ENCODE data around the gene DDN. TPM values are rescaled to one million over a fixed set of nuclear protein-coding genes. Genes with fewer than 3 reads are reported as not detected.

Gene DDN
- total RNA-seq, 1 experiment from 2014 or later = 0.13 TPM

DNA sequence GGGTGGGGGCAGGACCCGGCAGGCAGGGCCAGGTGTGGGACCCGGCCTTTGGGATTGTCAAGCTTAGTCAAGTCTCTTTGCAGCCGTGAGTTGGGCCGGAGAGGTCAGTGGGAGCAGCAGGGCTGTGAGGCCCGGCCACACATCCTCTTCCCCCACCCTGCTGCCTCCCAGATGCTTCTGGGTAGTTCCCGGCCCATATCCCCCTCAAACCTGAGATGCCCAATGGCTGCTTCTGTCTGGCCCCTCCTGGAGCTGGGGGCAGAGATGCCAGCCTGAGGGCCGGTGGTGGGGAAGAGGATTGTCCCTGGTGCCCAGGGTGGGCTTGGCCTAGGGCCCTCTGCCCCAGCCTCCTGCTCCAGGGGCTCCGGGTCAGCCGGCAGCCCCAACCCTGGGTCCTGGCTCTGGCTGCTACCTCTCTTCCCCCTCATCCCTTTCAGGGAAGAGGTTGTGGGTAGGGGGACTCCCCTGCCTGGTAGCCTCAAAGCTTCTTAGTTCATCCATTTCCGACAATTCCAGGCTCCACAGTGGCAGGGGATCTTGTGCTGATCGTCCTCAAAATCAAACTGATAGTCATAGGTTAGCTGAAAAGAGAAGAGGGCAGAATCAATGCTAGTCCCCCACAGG is 22.2 kb upstream of the DDN start:
- H3K36me3 ChIP-seq = peaks cover 43% of the 10 kb centered on the region
- no peak overlapping the region for H3K4me3 ChIP-seq
- DNase-seq = no peak
- H3K27me3 ChIP-seq = no peaks in the 10 kb centered on the region
- H3K9me3 ChIP-seq = no peaks in the 10 kb centered on the region

DNA sequence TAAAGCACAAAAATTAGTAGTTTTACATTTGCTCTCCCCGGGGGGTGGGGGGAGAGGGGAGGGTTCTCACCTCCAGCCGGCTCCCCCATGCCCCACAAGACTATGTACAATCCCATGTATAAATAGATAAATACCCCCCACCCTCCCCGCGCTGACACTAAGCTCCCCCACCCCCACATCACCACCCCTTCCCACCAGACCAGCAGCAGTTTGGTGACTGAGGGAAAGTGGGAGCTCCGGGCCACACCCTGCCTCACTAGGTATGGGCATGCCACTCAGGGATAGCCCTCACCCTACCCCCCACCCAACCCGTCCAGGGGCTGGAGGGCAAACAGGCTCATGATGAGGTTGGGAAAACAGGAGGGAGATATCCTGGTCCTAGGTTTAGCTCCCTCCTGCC is 21.3 kb upstream of the DDN start:
- no peaks in the 10 kb centered on the region for H3K27me3 ChIP-seq
- peaks cover 37% of the 10 kb centered on the region for H3K36me3 ChIP-seq
- DNase-seq = no peak
- no peaks in the 10 kb centered on the region for H3K9me3 ChIP-seq
- no peak overlapping the region for H3K4me3 ChIP-seq

DNA sequence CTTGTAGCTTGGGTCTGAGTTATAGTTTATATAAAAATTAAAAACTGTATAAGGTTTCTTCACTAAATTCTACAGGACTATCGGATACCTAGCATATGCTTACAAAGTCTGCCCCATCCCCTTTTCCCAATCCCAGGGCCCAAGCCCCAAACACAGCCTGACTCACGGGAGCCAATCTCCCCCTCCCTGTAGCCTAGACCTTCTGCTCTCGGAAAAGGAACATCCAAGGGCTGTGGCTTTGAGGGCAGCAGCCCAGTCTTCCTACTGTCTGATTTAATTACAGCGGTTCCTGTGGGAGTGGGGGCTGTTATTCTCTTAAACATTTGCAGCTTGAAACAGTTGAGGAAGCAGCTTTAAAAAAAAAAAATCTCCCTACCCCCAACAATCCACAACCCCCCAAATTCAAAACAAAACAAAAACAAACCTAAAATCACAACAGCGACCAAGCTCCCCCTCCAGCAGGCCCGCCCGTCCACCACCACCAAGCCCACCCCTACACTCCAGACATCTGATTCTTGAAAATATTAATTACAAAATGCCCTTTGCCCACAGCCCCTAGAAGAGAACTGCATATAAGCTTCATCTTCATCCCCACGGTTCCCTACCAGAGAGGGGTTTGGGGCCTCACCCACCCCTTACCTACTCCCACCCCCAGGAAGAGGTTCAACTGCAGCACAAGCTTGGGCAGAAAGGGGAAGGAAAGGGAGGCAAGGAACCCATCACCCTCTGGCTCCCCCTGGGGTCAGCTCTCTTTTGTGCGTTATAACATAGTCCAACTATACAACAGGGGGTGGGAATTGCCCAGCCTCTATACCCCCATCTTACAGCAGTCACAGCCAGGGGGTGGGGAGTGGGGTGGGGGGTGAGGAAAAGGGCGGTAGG is 20.5 kb upstream of the DDN start:
- no peaks in the 10 kb centered on the region for H3K27me3 ChIP-seq
- peak; percentile 37 for DNase-seq
- H3K36me3 ChIP-seq = peaks cover 30% of the 10 kb centered on the region
- no peaks in the 10 kb centered on the region for H3K9me3 ChIP-seq
- H3K4me3 ChIP-seq = no peak overlapping the region

DNA sequence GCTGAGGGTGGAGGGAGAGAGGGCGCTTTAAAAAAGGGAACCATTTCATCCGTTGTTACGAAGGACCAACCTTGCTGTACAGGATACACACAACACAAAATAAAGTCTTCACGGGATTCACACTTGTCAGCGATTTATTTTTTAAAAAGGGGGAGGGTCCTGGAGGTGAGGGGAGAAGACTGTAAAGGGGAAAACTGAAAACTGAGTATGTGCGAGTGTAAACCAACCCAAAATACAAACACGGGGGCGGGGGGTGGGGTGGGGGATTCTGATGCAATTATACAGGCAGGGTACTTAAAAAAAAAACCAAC is 19.9 kb upstream of the DDN start:
- no peaks in the 10 kb centered on the region for H3K9me3 ChIP-seq
- DNase-seq = no peak
- H3K36me3 ChIP-seq = peaks cover 27% of the 10 kb centered on the region
- H3K27me3 ChIP-seq = no peaks in the 10 kb centered on the region
- peak overlapping the region; percentile 88 for H3K4me3 ChIP-seq

DNA sequence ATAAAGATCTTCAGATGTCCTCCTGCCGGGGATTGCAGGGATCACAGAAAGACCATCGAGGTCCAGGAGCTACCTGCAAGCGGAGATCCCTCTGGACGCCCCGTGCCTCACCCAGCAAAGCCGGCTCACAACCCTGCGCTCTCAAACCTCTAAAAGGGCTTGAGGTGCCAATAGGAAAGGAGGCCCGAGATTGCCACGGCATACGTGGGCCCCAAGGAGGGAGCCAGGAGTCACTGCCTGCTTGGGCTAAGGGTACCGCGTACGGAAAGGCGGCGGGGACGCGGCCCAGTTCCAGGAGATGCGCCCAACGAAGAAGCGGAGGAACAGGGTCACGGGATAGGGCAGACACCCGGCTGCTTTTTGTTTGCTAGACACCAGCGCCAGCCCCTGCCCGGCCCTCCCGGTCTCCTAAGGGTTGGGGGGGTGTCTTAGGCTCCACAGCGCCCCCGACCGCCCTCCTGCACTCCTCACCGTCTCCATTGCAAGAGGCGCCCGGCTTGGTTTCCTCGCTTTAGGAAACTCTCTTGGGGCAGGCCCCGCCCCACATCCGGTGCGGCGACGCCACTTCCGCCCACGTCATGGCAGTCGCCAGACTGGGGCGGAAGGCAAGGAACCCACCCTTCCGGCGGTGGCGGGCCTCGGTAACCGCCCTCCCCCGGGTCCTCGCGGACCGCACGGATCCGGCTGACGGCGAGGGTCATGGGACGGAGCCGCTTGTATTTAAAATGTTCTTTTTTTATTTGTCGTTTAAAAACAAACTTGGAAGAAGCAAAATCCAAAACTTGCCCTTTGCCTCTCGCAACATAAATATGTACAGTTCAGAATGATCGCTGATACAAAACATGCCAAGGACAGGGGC is 19.3 kb upstream of the DDN start, which contains the start of gene PRKAG1:
PRKAG1 (minus strand) TSS at position 516 of the 859 bp plus-strand sequence; CDS start at position 480, 36 bp downstream.
- Histone ChIP-seq H3K4me3 (peak within 1 kb of the TSS; percentile 88), H3K9me3 (no peaks in the 10 kb centered on the region), H3K27me3 (no peaks in the 10 kb centered on the region), H3K36me3 (peaks cover 24% of the 10 kb centered on the region)
- DNase-seq = peak; percentile 95

DNA sequence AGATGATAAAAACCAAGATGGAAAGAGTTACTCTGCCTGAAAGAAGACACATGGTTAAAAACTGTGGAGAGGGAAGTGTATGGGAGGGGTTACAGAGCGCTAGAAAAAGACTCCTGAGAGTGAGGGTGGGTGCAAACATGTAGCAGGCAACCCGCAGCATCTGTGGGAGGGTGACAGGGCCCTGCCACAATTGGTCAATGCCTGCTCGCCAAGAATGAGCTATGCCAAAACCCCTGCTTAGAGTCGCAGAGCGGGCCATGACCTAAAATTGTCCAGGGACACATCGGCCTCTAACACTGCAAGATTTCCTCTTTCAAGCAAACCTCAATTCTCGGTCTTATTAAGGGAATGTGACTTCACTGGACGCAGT is 18.7 kb upstream of the DDN start:
- DNase-seq = peak; percentile 50
- Histone ChIP-seq H3K27me3 (no peaks in the 10 kb centered on the region), H3K36me3 (peaks cover 19% of the 10 kb centered on the region), H3K9me3 (no peaks in the 10 kb centered on the region), H3K4me3 (peak overlapping the region; percentile 88)

DNA sequence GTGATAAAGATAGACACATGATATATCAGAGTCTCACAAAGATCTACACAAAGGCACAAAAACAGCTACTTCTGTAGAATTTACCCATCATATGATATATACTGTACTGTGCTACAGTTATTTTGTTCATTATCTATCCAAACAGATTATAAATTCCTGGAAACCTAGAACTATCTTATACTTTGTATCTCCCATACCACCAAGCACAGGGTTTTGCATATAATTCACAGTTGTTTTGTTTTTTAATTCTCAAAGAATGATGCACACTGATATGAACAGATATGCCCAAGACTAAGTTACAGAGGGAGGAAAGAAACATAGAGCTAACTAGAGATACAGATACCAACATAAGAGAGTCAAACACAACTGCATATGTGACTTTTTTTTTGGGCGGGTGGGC is 16.0 kb upstream of the DDN start:
- no peak overlapping the region for H3K4me3 ChIP-seq
- peaks cover 25% of the 10 kb centered on the region for H3K36me3 ChIP-seq
- no peaks in the 10 kb centered on the region for H3K9me3 ChIP-seq
- DNase-seq = no peak
- no peaks in the 10 kb centered on the region for H3K27me3 ChIP-seq

DNA sequence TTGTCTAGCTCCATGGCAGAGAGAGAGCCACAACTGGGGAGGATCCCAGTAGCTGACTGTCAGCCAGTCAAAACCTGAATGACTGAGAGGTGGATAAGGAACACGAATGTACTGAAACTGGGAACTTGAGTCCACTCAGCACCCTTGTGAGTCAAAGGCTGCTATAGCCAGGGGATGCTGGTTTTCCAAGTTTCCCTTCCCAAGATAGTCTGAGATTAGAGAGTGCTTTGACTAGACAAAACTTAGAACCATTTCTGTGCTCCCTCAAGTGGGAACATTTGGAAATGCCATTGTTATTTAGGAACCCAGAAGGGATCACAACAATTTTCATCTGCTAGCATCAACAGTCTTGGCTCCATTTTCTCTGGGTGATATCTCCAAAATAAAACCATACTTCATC is 15.4 kb upstream of the DDN start:
- no peaks in the 10 kb centered on the region for H3K9me3 ChIP-seq
- DNase-seq = no peak
- H3K4me3 ChIP-seq = no peak overlapping the region

DNA sequence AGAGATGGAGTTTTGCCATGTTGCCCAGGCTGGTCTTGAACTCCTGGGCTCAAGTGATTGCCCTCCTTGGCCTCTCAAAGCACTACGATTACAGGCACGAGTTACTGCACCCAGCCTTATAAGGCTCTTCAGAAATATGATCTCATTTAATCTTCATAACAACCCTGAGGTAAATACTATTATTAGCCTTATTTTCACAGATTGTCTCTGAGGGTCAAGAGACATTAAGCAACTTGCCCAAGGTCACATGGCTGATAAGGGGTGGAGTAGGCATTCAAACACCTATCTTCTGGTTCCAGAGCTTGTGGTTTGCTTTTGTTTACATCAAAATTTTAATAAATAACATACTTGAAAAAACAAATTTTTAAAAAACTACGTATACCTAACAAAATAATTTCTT is 14.3 kb upstream of the DDN start:
- Histone ChIP-seq H3K36me3 (peaks cover 30% of the 10 kb centered on the region), H3K27me3 (no peaks in the 10 kb centered on the region), H3K9me3 (no peaks in the 10 kb centered on the region), H3K4me3 (no peak overlapping the region)
- no peak for DNase-seq

More for the DNA sequence above, 15.4 kb upstream of the DDN start:
- peaks cover 29% of the 10 kb centered on the region for H3K36me3 ChIP-seq
- no peaks in the 10 kb centered on the region for H3K27me3 ChIP-seq

DNA sequence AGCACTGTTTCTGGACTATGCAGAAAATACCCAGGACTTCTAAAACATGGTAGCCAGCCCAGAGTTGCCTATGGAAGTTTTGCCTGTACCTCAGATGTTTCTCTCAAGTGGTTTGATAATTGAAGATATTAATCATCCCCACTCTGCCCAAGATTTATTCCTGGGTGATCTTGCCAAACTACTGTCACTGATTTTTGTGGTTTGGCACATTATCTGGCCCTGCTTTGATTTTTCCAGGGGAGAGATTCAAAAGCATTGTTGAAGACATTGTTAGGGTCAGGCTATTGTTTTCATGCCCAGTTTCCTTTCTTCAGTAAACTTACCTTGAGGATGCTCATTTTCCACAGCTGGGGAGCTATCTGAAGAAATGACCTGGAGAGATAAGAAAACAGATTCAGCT is 13.6 kb upstream of the DDN start:
- H3K9me3 ChIP-seq = no peaks in the 10 kb centered on the region
- H3K4me3 ChIP-seq = no peak overlapping the region
- H3K27me3 ChIP-seq = no peaks in the 10 kb centered on the region
- H3K36me3 ChIP-seq = peaks cover 31% of the 10 kb centered on the region
- DNase-seq = no peak

DNA sequence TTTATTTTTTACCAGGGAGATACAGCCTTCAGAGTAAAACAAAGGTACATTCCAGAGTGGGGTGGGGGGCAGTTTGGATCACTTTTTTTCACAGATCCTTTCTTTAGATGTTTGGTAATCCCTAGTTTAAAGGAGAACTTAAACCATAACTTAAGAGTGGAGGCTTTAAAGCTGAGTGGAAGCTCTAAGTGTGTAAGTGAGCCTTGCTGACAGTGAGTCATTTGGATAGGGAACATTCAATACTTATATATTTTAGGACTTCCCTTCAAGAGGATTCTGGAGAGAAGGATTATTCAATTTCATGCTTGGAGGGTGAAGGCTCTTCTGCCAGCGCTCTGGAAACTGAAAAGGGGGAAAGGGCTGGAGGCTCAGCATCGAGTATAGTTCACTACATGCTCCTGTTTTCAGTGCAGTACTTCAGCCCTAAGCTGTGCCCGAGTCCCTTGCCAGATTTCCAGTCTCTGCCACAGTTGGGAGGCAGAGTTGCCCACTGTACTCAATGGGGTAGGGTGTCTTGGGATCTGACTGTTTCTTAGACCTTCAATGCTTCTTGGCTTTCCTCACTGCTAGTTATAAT is 11.0 kb upstream of the DDN start:
- Histone ChIP-seq H3K4me3 (no peak overlapping the region), H3K9me3 (no peaks in the 10 kb centered on the region), H3K27me3 (no peaks in the 10 kb centered on the region), H3K36me3 (peaks cover 35% of the 10 kb centered on the region)
- no peak for DNase-seq

DNA sequence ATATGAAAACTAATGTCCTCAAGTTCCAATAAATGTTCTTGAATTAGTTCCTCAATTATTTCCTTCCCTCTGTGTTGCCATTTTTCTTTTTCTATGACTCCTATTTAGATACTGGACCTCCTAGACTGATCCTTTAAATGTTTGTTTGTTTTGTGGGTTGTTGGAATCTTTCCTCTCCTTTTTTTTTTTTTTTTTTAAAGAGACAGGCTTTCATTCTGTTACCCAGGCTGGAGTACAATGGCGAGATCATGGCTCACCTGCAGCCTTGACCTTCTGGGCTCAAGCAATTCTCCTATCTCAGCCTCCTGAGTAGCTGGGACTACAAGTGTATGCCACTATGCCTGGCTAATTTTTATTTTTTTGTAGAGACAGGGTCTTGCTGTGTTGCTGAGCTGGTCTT is 9.8 kb upstream of the DDN start:
- DNase-seq = no peak
- Histone ChIP-seq H3K36me3 (peaks cover 36% of the 10 kb centered on the region), H3K9me3 (no peaks in the 10 kb centered on the region), H3K4me3 (no peak overlapping the region), H3K27me3 (no peaks in the 10 kb centered on the region)

DNA sequence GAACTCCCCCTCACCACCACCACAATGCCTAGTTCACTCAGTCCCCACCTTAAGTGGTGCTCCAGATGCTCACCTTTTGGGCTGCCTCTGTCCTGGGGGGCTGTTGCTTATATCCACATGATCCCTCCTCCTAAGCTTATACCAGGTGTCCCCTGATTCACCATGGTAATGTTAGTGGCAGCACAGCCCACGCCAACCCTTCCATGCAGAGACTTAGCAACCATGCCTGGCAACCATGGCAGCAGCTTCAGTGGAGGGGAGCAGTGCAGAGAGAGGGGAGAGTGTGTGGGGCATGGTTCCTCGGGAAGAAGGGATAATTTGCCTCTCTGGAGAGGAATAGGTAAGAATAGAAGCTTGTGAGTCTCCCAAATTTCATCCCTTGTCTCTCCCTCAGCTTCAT is 1.2 kb upstream of the DDN start:
- H3K9me3 ChIP-seq = no peaks in the 10 kb centered on the region
- H3K36me3 ChIP-seq = peaks cover 16% of the 10 kb centered on the region
- no peaks in the 10 kb centered on the region for H3K27me3 ChIP-seq
- no peak overlapping the region for H3K4me3 ChIP-seq
- DNase-seq = no peak

DNA sequence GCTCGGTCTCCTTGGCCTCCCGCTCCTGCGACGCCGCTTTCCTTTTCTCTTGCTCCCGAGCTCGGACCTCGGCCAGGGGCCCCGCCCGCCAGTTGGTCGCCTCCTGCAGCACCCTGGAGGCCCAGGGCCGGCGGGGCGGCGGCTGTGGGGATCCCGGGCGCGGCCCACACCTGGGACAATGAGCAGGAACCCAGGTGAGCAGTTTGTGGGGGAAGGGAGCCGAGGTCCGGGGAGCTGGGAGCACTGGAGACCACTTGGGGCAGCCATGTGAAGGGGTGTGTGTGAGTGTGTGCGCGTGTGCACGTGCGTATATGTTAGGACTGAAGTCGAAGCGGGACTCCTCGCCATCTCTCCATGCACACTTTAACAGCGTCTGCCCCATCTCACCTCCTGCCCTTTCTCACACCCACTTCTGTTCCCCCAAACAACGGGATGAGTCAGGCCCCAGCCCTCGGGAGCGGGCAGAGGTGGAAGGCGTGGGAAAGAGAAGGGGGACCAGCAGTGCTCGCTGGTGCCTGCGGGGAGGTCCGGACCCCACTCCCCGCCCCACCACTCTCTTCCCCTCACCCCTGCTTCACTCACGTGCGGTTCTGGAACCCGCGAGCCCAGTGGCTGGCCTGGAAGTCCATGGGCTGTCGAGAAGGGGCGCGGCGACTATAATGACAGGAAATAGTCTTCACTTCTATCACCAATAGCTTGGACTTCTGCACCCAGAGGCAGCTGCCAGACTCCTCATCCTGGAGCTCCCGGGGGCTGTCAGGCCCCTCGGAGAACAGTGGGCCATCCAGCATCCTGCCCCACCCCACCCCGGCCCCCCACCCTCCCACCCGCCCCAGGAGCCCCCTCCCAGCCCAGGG is 450 bp downstream of the DDN start:
- no peak for DNase-seq
- Histone ChIP-seq H3K4me3 (no peak overlapping the region), H3K9me3 (no peaks in the 10 kb centered on the region), H3K36me3 (peaks cover 7% of the 10 kb centered on the region; the same call in 1 of the 2 replicates), H3K27me3 (no peaks in the 10 kb centered on the region; the same call in 1 of the 2 replicates)

DNA sequence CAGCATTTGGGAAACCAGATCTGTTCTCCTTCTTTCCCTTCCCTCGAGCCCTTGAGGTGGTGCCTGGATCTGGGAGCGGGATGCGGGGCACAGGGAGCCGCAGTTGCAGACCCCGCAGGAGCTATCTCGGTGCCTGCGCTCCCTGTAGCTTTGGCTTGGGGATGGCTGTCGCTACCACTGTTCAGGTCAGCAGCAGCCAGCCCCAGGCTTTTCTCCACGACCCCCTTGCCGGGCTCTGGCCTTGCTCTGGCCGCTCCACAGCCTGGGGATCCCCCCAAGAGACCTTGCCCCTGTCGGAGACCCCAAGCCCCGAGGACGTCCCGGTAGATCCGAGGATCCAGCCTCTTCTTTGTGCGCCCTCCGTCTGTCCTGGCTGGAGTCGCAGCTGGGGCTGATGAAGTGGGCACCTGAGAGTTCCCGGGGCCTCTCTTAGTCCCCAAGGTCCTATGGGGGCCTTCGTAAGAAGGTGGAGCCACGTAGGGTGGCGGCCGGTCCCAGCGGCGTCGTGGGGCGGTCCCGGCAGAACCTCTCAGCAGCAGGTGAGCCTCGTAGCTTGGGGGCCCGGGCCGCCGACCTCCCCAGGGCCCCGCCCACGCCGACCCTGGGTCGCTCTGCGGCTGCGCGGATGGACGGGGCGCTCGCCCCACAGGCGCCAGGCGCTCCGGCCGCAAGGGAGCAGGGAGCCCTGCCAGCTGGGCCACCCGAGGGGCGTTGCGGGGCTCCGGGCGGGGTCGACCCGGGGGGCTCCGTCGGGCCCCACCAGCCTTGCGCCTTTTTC is 1.3 kb downstream of the DDN start:
- 0 out of 2 replicates have a peak, but pooled peaks cover 4% of the 10 kb centered on the region for H3K36me3 ChIP-seq
- H3K9me3 ChIP-seq = no peaks in the 10 kb centered on the region
- H3K4me3 ChIP-seq = no peak overlapping the region
- no peaks in the 10 kb centered on the region; the same call in 1 of the 2 replicates for H3K27me3 ChIP-seq
- DNase-seq = no peak

All from MG63 (cell line).